Coronary artery (tissue), 2 donors: ENCODE data around the gene NUP210L.
A peak's percentile ranks its signal among the peaks of the same experiment; 100 is the strongest.
"Not testable (repeated sequence)": the region's sequence is repeated elsewhere in the genome, so short reads cannot be mapped to it uniquely, and the experiment has no call there.

Experiments used
- DNase-seq: peaks from one replicate; pipeline ENCODE4 v3.0.0-alpha.2; 2017; ENCODE audit warnings: low spot score
- H3K27ac ChIP-seq, 2 donors: fragments of 200-600 bp; sonication (generic); one replicate each; pipeline ENCODE4 v1.5.1; 2016 to 2019
- H3K4me3 ChIP-seq: fragments of 200-600 bp; sonication (generic); 2 replicates; pipeline ENCODE4 v1.5.1; 2016; ENCODE audit warnings: mild to moderate bottlenecking, moderate library complexity
- TF ChIP-seq, protein P1 (sequence below): fragments of 200-600 bp; sonication (generic); IDR thresholded peaks from one replicate; pipeline ENCODE4 v1.5.1; 2019; ENCODE audit warnings: antibody characterized with exemption

Gene NUP210L

DNA sequence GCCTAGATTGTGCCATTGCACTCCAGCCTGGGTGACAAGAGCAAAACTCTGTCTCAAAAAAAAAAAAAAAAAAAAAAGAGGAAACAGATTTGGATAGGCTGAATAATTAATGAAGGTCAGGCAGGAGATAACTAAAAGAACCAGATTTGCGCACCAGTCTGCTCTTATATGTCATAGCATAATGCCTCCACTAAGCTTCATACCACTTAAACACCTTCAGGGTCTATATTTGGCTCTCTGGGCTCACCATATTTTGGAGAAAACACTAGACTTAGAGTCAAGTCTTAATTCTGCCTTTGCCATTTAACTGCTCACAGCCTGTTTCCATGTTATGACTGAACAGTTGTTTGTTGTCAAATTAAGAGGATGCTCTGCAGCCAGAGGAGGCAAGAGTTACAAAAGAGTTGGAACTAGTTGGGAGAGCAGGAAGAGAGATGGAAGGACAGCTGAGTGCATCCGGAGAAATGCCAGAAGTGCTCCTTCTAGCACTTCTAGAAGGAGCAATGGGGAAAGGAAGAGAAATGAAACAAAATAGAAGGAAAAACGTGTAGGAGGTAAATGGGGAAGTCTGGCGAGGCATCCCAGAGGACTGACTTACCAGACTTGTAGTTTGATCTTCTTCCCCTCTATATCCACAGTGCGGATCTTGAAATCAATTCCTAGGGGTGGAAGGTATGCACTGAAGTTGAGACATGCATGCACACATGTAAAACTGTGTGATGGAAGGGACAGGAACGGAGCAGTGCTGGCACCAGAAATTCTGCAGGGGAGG is 170.6 kb downstream of the NUP210L start:
- Histone ChIP-seq H3K27ac (peak overlapping the region in 1 of 2 donors; percentile 90), H3K4me3 (peak overlapping the region; percentile 83)
- no peak for DNase-seq
- TF ChIP-seq, protein P1, sequence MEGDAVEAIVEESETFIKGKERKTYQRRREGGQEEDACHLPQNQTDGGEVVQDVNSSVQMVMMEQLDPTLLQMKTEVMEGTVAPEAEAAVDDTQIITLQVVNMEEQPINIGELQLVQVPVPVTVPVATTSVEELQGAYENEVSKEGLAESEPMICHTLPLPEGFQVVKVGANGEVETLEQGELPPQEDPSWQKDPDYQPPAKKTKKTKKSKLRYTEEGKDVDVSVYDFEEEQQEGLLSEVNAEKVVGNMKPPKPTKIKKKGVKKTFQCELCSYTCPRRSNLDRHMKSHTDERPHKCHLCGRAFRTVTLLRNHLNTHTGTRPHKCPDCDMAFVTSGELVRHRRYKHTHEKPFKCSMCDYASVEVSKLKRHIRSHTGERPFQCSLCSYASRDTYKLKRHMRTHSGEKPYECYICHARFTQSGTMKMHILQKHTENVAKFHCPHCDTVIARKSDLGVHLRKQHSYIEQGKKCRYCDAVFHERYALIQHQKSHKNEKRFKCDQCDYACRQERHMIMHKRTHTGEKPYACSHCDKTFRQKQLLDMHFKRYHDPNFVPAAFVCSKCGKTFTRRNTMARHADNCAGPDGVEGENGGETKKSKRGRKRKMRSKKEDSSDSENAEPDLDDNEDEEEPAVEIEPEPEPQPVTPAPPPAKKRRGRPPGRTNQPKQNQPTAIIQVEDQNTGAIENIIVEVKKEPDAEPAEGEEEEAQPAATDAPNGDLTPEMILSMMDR = no peak

DNA sequence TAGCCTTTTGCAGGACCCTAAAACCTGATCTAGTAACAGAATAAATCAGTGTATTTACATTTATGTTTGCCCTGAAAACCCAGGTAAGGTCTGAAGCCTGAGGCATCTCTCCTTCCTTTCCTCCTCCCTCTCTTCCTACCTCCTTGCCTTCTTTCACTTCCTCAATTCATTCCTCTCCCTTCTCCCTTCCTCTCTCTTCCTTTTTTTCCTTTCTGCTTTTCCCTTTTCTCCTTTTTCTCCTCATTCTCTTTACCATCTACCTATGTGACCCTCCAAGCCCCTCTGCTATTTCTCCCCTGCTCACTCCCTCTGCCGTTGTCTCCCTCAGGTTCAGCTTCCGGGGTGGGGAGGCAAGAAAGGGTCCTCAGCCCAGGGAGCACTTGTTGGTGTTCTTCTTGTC is 173.1 kb downstream of the NUP210L start:
- not testable (repeated sequence) for DNase-seq, H3K4me3 ChIP-seq, H3K27ac ChIP-seq

DNA sequence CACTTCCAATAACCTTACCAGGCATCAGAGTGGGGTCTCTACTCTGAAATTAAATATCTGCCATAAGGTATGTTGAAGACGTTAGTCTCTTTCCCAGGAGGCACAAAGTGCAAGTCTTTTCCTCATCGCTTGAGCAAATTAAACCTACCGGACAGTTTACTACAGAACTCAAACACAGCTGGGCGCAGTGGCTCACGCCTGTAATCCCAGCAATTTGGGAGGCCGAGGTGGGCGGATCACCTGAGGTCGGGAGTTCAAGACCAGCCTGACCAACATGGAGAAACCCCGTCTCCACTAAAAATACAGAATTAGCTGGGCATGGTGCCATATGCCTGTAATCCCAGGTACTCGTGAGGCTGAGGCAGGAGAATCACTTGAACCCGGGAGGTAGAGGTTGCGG is 175.8 kb downstream of the NUP210L start:
- not testable (repeated sequence) for H3K27ac ChIP-seq, H3K4me3 ChIP-seq, DNase-seq

DNA sequence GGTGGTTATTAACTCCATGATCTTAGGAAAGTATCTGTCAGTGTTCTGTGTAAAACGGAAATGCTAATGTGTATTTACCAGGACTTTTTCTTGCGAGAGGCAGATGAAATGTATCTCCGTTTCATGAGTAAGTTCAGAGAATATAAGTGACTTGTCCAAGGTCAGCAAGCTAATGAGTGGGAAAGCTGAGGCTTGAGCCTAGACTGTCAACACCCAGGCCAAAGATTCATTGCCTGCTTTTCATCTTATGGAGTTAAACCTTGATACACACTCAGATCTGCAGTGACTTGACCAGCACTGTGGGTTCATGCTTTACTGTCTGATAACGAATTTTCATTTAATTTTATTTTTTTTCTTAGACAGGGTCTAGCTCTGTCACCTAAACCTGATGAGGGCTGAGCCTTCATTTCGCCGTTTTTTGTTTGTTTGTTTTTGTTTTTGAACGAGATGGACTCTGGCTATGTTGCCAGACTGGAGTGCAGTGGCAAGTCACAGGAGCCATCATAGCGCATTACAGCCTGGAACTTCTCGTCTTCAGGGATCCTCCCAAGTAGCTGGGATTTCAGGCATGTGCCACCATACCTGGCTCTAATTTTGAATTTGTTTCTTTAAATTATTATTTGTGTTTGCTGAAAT is 176.5 kb downstream of the NUP210L start:
- peak overlapping the region; percentile 95 to 97 for H3K27ac ChIP-seq
- no peak for DNase-seq
- H3K4me3 ChIP-seq = peak overlapping the region; percentile 91
- TF ChIP-seq, protein P1 = no peak

DNA sequence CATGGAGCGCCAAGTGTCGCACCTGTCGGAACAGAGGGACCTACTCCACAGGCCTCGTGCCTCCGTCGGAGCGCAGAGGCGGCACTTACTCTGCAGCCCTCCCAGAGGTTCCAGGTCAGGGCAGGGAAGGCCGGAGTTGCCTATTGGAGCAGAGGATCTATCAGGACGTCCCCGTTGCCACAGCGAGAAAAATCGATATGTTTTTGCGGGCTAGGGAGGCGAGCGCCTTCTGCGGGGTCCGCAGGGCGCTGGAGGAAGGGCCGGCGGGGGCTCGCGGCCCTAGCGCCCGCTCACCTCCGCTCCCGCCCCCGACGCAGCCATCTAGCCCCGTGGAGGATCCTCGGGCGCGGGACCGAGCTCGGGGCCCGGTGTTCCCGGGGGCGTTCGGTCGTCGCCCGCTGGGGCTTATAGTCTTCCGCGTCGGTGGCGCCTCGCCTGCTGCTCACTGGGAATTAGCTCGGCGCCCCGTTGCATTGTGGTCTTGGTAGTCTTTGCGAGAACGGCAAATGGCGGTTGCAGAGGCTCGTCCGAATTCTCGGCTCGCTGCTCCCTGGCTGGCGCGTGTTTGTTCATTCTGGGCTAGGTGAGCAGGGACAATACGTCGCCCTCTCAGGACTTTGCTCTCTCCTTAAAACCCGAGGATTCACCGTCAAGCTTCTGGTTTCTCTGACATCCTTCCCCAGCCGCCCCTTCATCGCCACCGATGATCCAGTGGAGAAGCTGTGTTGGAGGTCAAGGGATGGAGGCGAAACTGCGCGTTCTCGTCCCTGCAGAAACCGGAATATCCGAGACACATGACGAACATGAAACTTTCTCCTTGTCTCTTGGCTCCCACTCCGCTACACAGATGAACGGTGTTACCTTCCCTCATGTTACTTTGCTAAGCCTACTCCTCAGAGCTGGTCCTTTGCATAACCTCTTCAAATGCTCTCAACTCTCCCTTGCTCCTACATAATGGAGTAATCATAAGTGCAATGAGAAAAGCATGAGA is 177.3 kb downstream of the NUP210L start, which contains the start of gene JTB:
TSS of gene JTB (minus strand) at position 425 of the 991 bp plus-strand sequence. CDS start at position 3, 422 bp downstream.
- TF ChIP-seq, protein P1 = no peak
- H3K4me3 ChIP-seq = peak within 1 kb of the TSS; percentile 91
- peak; percentile 89 for DNase-seq
- peak within 1 kb of the TSS; percentile 95 to 97 for H3K27ac ChIP-seq

DNA sequence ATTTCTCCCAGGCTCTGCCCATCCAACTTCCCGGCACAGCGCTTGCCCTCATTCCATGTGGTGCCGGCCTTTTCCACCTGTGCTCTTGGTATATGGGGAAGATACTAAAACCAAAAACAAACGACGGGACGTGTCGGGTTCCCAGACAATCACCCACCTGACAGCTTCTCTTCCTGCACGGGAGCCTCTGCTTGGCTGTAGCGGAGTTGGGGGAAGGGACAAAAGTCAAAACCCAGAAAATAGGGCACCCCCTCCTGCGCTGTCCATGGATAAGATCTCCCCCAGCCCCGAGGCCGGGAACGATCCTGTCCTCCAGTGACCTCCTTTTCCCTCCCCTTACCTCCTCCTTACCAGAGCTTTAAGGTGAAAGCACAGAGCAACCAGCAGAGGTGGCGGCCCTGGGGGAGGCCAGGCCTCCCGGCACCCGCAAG is 178.0 kb downstream of the NUP210L start:
- Histone ChIP-seq H3K27ac (peak overlapping the region; percentile 95 to 97), H3K4me3 (peak overlapping the region; percentile 91)
- no peak for DNase-seq
- TF ChIP-seq, protein P1 = no peak

DNA sequence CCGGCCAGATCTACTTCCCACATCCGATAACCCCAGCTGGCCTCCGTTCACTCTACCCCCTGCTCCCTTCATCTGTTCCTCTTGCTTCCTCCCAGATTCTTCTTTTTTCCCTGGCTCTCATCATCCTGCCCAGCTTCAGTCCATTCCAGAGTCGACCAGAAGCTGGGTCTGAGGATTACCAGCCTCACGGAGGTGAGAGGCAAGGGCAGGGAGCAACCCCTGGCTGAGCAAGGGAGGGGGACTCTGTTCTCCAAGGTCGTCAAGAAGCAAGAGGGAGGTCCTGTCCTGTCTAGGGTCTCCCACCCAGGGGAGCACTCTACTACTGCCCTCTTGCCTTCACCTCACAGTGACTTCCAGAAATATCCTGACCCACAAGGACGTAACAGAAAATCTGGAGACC is 181.3 kb downstream of the NUP210L start:
- no peak for DNase-seq
- Histone ChIP-seq H3K27ac (no peak overlapping the region), H3K4me3 (no peak overlapping the region)
- TF ChIP-seq, protein P1 = no peak
